HuH-7.5 (cell line): ENCODE measurements around the gene ELFN2.

Source experiments
- DNase-seq: peaks from one replicate; pipeline ENCODE4 v3.0.0; 2011; ENCODE audit warnings: low spot score

Gene ELFN2

GRCh38 chr22:37427711-37428635 lies 694 bp upstream of the ELFN2 start:
- no peak for DNase-seq

GRCh38 chr22:37426706-37427134 lies 559 bp downstream of the ELFN2 start:
- no peak for DNase-seq

GRCh38 chr22:37425800-37426705 lies 1.2 kb downstream of the ELFN2 start:
- no peak for DNase-seq

GRCh38 chr22:37425369-37425768 lies 1.9 kb downstream of the ELFN2 start:
- DNase-seq: no peak

GRCh38 chr22:37423283-37423682 lies 4.0 kb downstream of the ELFN2 start:
- no peak for DNase-seq

- no peak for DNase-seq
Observed at GRCh38 chr22:37421468-37421877, 5.8 kb downstream of the ELFN2 start.

GRCh38 chr22:37420686-37421467 lies 6.4 kb downstream of the ELFN2 start:
- no peak for DNase-seq

- no peak for DNase-seq
Observed at GRCh38 chr22:37419969-37420685, 7.2 kb downstream of the ELFN2 start.

GRCh38 chr22:37419370-37419968 lies 7.8 kb downstream of the ELFN2 start:
- DNase-seq: no peak

- no peak for DNase-seq
Observed at GRCh38 chr22:37418627-37419369, 8.5 kb downstream of the ELFN2 start.

GRCh38 chr22:37417677-37418348 lies 9.5 kb downstream of the ELFN2 start:
- no peak for DNase-seq

GRCh38 chr22:37417264-37417663 lies 10.0 kb downstream of the ELFN2 start:
- DNase-seq: no peak

- DNase-seq: no peak
Observed at GRCh38 chr22:37416827-37417226, 10.5 kb downstream of the ELFN2 start.

GRCh38 chr22:37416389-37416788 lies 10.9 kb downstream of the ELFN2 start:
- no peak for DNase-seq

- DNase-seq: no peak
Observed at GRCh38 chr22:37415210-37415609, 12.1 kb downstream of the ELFN2 start.

- DNase-seq: no peak
Observed at GRCh38 chr22:37414288-37414687, 13.0 kb downstream of the ELFN2 start.

- DNase-seq: no peak
Observed at GRCh38 chr22:37413546-37413945, 13.7 kb downstream of the ELFN2 start.

GRCh38 chr22:37412495-37413250 lies 14.6 kb downstream of the ELFN2 start:
- no peak for DNase-seq

GRCh38 chr22:37411655-37412054 lies 15.6 kb downstream of the ELFN2 start:
- DNase-seq: no peak
